ENCODE measurements around the gene RNF223.

The RNF223 gene

DNA sequence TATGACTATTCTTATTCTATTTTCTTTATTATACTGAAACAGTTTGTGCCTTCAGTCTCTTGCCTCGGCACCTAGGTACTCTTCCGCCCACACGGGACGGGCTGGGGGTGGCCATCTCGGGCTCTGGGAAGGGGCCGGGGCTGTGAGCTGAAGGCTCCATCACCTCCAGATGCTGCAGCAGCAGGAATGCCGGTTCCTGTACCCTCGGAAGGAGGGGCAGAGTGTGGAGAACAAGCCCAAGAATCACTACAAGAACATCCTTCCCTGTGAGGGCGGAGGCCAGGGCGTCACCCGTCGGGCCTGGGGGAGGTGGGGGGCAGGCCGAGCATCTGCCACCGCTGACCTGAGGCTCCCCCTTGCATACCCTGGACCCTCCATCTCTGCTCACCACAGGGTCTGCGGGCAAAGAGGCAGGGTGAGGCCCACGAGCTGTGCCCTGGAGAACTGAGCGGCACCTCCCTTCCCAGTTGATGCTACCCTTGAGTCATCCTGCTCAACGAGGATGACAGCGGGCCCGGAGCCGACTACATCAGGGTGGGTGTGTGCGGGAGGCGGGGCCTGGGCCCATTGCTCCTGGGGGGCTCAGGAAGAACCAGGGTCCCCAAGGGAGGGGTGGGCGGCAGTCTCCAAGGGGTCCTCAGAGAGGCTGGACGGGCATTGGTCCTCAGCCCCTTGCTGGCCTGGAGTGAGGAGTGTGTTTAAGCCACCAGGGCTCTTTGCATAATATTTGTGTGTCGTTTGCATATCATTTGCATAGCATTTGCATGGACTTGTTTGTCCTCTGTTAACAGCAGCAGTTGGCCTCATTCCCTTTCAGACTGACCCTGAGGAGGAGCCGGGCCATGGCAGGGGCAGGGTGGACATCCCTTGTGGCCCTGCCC is 7.5 kb downstream of the RNF223 start:
- no peak for TF ChIP-seq GATA2 (IDR thresholded peaks at IDR 0.05; ENCODE audit: low read depth, low read length)
- no peak for TF ChIP-seq GATA3 (IDR thresholded peaks at IDR 0.05; ENCODE audit: low read depth, low read length)

- TF ChIP-seq GATA2 (IDR thresholded peaks at IDR 0.05; ENCODE audit: low read depth, low read length): no peak
- TF ChIP-seq GATA3 (IDR thresholded peaks at IDR 0.05; ENCODE audit: low read depth, low read length): no peak
These were observed 8.7 kb downstream of the RNF223 start for GRCh38 chr1:1065265-1065939.

- TF ChIP-seq GATA2 (IDR thresholded peaks at IDR 0.05; ENCODE audit: low read depth, low read length) (no peak), GATA3 (IDR thresholded peaks at IDR 0.05; ENCODE audit: low read depth, low read length) (no peak)
These were observed 9.9 kb downstream of the RNF223 start for GRCh38 chr1:1063945-1064831.

DNA sequence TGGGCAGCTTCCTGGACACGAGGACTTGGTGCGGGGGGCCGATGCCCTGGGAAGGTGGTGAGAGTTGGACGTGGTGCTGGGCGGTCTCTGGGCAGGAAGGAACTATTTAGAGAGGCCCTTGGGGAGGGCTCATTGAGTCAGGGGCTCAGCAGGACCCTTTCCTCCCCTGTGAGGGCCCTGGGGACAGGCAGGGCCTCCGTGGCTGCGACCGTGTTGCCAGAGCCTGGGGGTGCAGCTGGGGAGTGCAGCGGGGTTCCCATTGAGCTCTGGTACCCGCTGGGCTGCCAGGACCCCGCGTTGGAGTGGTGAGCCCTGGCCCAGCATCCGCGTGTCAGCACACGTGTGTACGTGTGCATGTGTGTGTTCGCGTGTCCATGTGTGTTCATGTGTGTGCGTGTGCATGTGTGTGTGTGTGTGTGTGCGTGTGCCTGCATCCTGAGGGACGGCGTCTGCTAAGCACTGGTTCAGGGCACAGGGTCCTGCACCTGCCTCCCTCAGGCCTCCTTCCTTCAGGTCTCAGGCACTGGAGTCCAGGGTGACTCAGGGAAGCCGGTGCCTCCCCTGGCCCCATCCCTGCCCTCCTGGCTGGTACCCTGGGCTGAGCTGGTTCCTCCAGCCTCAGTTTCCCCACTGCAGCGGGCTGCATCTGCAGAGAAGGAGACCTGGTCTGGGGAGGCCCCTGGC is 10.7 kb downstream of the RNF223 start:
- TF ChIP-seq GATA3 (IDR thresholded peaks at IDR 0.05; ENCODE audit: low read depth, low read length) (no peak), GATA2 (IDR thresholded peaks at IDR 0.05; ENCODE audit: low read depth, low read length) (no peak)

GRCh38 chr1:1062348-1063163 is 11.6 kb downstream of the RNF223 start:
- TF ChIP-seq GATA3 (IDR thresholded peaks at IDR 0.05; ENCODE audit: low read depth, low read length) (no peak), GATA2 (IDR thresholded peaks at IDR 0.05; ENCODE audit: low read depth, low read length) (no peak)

DNA sequence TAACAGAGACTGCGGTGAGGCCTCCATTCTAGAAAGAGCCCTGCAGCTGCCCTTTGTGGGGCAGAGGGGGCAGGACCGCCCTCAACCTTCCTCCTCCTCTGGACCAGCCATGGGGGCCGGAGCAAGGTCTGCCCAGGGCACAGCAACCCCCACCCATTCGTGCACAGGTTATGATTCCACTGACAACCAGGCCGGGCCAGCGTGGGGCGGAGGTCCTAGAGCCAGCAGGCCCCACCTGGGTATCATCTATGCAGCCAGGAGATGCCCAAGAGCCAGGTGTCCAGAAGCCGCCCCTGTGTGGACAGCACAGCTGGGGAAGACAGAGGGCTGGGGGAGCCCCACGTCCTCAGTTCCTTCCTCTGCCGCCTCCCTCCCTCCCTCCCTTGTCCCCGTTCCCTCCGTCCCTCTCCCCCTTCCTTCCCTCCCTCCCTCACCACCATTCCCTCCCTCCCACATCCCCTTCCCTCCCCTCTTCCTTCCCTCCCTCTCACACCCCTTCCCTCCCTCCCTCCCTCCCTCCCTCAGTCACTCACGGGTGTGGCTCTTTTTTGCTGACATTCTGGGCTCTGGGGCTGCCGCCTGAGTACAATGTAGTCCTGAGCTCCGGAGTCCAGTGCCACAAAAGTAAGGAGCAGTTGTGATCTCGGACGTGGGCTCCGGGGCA is 12.3 kb downstream of the RNF223 start:
- TF ChIP-seq GATA2 (IDR thresholded peaks at IDR 0.05; ENCODE audit: low read depth, low read length) (no peak), GATA3 (IDR thresholded peaks at IDR 0.05; ENCODE audit: low read depth, low read length) (no peak)

DNA sequence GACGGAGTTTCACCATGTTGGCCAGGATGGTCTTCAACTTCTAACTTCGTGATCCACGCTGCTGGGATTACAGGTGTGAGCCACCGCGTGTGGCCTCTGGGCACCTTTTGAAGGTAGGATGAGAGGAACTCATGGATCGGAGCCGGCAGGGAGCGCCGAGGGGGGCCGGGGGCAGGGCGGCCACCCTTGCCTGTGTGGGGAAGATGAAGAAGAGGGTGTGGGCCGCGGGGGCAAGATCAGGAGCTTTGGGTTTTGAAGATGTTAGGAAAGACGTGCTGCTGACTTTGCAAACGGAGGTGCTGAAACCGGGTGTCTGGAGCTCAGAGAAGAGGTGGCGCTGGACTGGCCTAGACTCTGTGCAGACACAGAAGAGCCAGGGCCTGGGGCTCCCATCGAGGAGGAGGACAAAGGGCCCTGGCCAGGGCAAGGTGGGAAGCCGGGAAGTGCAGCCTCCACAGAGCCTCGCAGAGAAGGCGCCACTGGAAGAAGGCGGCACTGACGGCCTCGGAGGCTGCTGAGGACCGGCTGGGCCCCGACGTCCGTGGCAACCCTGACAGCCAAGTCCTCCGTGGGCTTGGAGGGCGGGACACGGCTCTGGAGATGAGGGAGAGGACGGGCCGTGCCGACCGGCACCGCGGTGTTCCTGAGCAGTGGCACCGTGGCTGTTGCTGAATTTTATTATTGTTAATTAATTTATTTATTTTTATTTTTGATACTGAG is 13.7 kb downstream of the RNF223 start:
- TF ChIP-seq GATA3 (IDR thresholded peaks at IDR 0.05; ENCODE audit: low read depth, low read length) (no peak), GATA2 (IDR thresholded peaks at IDR 0.05; ENCODE audit: low read depth, low read length) (no peak)

DNA sequence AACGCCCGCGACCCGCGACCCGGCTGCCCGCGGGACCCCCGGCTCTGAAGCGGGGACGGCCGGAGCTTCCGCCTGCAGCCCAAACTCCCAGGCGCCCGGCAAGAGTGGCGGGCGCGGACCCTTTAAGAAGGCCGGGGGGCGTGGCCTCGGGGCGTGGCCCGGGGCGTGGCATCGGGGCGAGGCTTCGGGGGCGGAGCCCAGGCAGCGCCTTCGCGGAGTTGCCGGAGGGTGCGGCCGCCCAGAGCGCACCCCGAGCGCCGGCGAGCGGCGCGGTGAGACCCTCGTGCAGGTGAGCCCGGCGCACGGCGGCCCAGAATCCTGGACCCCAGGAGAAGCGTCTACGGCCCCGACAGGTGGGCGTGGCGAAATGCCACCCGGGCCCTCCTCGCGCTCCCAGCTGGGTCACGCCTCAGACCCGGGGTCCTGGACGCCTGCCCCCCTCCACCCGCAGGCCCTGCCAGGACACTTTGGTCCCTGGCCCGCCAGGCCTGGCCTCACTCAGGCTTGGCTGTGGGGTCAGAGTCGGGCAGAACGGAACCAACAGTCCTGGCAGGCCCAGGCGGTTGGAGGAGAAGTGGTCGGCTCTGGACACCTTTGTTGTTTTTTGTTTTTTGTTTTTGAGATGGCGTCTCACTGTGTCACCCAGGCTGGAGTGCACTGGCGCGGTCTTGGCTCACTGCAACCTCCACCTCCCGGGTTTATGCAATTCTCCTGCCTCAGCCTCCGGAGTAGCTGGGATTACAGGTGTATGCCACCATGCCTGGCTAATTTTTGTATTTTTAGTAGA is 14.4 kb downstream of the RNF223 start:
- TF ChIP-seq GATA2 (IDR thresholded peaks at IDR 0.05; ENCODE audit: low read depth, low read length) (no peak), GATA3 (IDR thresholded peaks at IDR 0.05; ENCODE audit: low read depth, low read length) (no peak)

GRCh38 chr1:1058921-1059493 is 15.1 kb downstream of the RNF223 start:
- TF ChIP-seq GATA2 (IDR thresholded peaks at IDR 0.05; ENCODE audit: low read depth, low read length) (no peak), GATA3 (IDR thresholded peaks at IDR 0.05; ENCODE audit: low read depth, low read length) (no peak)

GRCh38 chr1:1058088-1058905 is 15.8 kb downstream of the RNF223 start:
- TF ChIP-seq GATA3 (IDR thresholded peaks at IDR 0.05; ENCODE audit: low read depth, low read length) (no peak), GATA2 (IDR thresholded peaks at IDR 0.05; ENCODE audit: low read depth, low read length) (no peak)
